GM18505 (cell line): ENCODE data around the gene NDUFB5.

Experiments
- ATAC-seq: cut with Tn5 transposase; IDR thresholded peaks from one replicate; pipeline ENCODE4 v1.9.1; 2021; ENCODE audit not compliant: unreplicated experiment
- POLR2A ChIP-seq: IDR thresholded peaks from 4 replicates; pipeline ENCODE4 v1.6.1; 2011; ENCODE audit warnings: borderline replicate concordance; ENCODE audit not compliant: insufficient read depth, insufficient read length; ENCODE audit errors: extremely low read depth

Gene NDUFB5

GRCh38 chr3:179673523-179673922 is 68.9 kb downstream of the NDUFB5 start:
- no peak for TF ChIP-seq POLR2A
- no peak for ATAC-seq

- ATAC-seq: no peak
- TF ChIP-seq POLR2A: no peak
Observed at GRCh38 chr3:179676081-179676480, 71.5 kb downstream of the NDUFB5 start.
